HG02571 (cell line): Measurements from ENCODE around the gene HSPA12A.

Source experiments
- ATAC-seq: cut with Tn5 transposase; IDR thresholded peaks from one replicate; pipeline ENCODE4 v1.9.1; 2021; ENCODE audit warnings: mild to moderate bottlenecking, moderate library complexity; ENCODE audit not compliant: unreplicated experiment

Gene HSPA12A

DNA sequence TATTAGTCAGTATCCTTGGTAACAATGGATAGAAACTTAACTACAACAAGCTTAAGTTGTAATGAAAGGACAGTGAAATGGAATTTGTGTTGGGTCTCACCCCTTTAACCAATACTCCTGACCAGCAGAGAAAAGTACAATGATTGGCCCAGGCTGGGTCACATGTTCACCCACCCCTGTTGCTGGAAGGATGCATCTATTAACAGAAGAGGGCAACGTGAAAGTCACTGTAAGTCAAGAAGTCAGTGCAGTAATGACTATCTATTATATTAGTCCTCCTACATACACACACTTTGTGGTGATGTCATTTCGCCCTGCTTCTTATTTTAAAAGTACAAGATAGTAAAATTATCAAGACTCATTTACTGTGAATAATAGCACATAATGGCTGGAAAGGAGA, 105.4 kb downstream of the HSPA12A start:
- no peak for ATAC-seq

- no peak for ATAC-seq
Observed at GRCh38 chr10:116636385-116636784, 106.0 kb downstream of the HSPA12A start.

DNA sequence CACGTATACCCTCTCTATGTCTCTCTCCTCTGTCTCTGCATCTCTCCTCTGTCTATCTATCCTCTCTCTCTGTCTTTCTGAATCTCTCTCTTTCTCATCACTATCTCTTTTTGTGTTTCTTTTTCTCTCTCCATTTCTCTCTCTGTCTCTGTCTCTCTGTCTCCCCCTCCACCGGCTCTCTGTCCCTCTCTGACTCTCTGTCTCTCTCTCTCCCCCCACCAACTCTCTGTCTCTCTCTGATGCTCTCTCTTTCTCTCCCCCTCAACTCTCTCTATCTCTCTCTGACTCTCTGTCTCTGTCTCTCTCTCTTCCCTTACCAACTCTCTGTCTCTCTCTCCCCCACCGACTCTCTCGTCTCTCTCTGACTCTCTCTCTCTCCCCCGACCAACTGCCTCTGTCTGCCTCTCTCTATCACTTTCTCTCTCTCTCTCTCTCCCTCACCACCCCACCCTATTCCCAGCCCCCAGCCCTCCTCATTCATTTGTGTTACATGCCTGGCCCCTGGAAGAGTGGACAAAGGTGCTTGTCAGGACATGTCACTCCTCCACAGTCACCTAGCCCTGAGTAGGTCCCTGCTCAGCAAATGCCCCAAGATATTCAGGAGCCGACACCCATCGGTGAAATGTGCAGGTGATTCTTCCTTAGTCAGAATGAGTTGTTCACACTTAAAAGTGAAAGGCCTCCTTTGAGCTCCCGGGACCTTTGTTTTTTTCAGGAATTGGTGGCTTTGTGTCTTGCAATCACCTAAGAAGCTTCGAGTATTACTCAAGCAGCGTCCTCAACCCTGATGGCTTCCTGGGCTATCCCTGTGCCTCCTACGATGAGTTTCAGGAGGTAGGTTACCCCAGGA, 108.0 kb downstream of the HSPA12A start:
- ATAC-seq = no peak

- ATAC-seq = no peak
Observed at GRCh38 chr10:116633216-116633600, 109.2 kb downstream of the HSPA12A start.

GRCh38 chr10:116632596-116633215, 109.7 kb downstream of the HSPA12A start:
- no peak for ATAC-seq

DNA sequence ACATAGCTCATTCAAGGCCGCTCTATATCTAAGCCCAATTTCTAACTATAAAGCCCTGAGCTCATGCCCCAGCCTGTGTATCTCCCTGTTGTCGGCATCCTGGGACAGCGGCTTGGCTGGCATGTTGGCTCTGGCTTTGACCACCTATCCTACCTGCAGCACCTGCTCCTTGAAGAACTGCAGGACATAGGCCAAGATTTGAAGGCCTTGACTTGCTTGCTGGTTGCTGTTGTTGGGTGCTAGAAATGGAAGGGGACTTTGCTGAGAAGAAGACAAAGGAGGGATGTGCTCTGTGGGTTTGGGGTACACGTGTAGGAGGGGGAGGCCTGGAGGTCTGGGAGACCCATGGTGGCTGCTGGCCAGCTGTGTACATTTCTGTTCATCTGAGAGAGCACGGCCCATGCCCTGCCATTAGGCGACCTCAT, 110.5 kb downstream of the HSPA12A start:
- ATAC-seq = no peak

DNA sequence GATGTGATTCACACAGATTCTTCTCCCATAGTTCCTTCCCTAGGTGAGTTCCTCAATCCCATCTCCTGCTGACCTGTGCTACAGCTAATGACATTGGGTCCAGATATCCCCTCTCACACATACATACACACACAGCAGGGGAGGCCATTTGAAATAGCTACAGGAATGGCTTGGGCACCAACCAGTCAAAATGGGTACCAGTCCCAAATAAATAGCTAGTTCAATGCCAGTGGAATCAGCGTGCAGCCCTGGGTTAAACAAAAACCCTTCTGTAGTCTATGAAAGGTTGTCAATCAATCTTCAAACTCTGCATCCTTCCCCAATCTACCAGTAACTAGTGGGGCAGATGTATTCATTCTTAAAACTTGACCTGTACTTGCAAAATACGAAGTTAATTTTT, 112.3 kb downstream of the HSPA12A start:
- ATAC-seq = no peak

DNA sequence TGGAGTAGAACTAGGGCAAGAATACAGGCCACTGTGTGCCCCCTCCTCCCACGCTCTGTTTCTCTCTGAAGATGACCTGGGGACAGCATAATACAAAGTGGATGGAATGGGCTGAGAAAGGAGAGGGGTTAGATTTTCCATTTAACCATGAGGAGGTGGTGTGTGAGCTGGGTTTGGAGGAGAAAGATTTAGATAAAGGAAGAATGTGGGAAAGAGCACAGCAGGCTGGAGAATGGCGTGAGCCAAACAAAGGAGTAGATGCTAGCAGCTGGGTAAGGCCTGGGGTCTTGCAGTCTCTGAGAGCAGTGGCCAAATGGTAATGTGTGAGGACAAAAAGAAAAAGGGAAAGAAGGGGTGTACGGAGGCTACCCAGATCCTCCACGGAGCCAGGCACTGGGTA, 113.0 kb downstream of the HSPA12A start:
- ATAC-seq = no peak

- no peak for ATAC-seq
Observed at GRCh38 chr10:116627386-116627933, 114.9 kb downstream of the HSPA12A start.

DNA sequence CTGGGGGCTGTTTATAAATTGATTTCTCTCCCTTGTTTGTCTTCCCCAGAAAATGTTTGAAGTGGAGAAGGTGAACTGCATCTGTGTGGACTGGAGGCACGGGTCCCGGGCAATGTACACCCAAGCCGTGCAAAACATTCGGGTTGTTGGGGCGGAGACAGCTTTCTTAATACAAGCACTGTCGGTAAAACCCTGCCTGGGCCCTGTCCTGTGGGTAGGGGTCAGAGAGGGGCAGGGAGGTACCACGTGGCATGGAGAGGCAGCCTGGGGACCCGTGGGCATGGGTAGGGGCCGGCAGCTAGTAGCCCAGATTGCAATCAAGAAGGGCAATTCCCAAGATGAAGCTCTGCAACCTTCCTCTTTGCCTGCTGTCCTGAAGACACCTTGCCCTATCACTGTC, 115.6 kb downstream of the HSPA12A start:
- no peak for ATAC-seq

DNA sequence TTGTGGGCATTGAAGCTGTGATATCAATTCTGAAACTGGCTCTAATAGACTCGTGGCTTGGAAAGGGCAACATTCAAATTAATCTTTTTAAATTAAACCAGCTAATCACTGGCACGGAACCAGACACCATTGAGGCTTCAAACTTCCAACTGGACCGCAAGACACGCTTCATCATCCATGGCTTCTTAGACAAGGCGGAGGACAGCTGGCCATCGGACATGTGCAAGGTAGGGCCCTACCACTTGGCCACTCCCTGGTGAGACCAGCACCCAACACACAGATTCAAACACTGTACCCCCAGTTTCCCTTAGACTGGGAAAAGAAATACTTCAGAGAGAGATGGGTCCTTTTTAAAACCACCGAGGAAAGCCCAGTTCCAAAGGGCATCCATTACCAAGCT, 116.5 kb downstream of the HSPA12A start:
- ATAC-seq = no peak

DNA sequence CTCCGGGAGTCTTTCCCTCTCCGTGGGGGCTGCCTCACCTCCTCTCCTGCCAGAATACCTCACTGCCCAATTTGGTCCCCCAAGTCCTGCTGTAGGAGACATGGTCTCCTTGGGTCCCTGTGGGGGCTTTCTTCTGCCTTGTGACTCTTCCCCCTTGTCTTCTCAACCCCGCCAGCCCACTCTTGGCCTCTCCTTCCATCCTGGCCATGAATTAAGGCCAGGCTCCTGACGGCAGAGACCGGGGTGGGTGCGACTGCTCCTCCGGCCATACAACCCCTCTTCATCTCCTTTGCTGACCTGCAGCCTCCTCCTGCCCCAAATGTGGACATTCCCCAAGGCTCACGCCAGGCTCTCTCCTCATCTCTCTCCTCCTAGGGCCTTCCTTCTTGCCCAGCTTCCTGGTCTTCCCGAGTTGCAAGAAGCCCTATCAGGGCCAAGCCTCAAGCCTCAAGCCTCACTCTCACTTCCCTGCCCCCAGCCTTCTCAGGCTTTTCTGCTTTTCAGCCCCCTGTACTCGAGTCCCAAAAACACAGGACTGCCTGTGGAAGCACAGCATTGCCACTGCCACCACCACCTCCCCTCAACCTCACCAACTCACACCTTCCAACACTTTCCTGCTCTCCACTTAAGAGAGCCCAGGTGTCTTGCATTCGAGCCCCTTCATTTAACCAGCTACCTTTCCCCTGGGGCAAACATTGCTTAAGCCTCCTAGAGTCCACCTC, 120.3 kb downstream of the HSPA12A start:
- no peak for ATAC-seq

- ATAC-seq = no peak
Observed at GRCh38 chr10:116621476-116621875, 120.9 kb downstream of the HSPA12A start.
